G401.6 (cell line): ENCODE measurements around the gene LRRC63.

Source experiments
- FAIRE-seq: peaks from 2 replicates; lab custom pipeline; 2012; peaks lifted over from hg19 to GRCh38; lab: Jason Lieb, UNC

LRRC63 gene

GRCh38 chr13:46313432-46314257 lies 101.9 kb downstream of the LRRC63 start:
- FAIRE-seq: no peak

GRCh38 chr13:46314587-46314986 lies 102.9 kb downstream of the LRRC63 start:
- no peak for FAIRE-seq

- FAIRE-seq: peak; percentile 93
Observed at GRCh38 chr13:46315036-46315435, 103.3 kb downstream of the LRRC63 start.

- no peak for FAIRE-seq
Observed at GRCh38 chr13:46315491-46316075, 103.9 kb downstream of the LRRC63 start.

GRCh38 chr13:46317120-46317519 lies 105.4 kb downstream of the LRRC63 start:
- no peak for FAIRE-seq

- no peak for FAIRE-seq
Observed at GRCh38 chr13:46318986-46319385, 107.3 kb downstream of the LRRC63 start.

GRCh38 chr13:46320406-46320805 lies 108.7 kb downstream of the LRRC63 start:
- FAIRE-seq: no peak

GRCh38 chr13:46320821-46321220 lies 109.1 kb downstream of the LRRC63 start:
- no peak for FAIRE-seq

- FAIRE-seq: no peak
Observed at GRCh38 chr13:46321494-46322225, 109.9 kb downstream of the LRRC63 start.

- FAIRE-seq: no peak
Observed at GRCh38 chr13:46324976-46325375, 113.2 kb downstream of the LRRC63 start.
